ENCODE results near the gene SYTL3. TPM values are rescaled to one million over a fixed set of nuclear protein-coding genes. Genes with fewer than 3 reads are reported as not detected.

Gene SYTL3
- total and polyA plus RNA-seq, 2 donors (not counting 1 experiment from before 2014, with no cell fraction given), result 1.1 to 5.4 TPM

DNA sequence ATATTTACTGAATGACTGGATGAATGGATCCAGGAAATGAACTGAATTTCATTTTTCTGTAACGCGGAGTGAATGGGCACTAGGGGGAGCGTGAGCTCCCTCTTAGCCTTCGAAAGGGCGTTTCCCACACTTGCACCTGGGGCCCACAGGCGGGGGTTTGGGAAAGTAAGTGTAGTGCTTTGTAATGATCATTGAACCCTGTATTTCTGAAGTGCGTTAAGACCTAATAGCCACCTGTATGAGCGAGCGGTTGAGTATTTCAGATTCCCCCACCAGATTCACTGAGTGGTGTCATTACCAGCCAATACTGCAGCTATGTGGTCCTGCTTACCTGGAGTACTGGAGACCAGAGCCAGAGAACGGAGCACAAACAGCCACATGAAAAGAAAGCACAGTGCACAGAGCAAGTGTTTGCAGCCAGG lies 10.5 kb downstream of the SYTL3 start:
- H3K27ac Mint-ChIP-seq, result no peak overlapping the region
- no peak for TF ChIP-seq EZH2 (IDR thresholded peaks at IDR 0.05; ENCODE audit: borderline replicate concordance, insufficient read depth, low read depth, low read length, poor library complexity, severe bottlenecking)
- TF ChIP-seq, protein P1, sequence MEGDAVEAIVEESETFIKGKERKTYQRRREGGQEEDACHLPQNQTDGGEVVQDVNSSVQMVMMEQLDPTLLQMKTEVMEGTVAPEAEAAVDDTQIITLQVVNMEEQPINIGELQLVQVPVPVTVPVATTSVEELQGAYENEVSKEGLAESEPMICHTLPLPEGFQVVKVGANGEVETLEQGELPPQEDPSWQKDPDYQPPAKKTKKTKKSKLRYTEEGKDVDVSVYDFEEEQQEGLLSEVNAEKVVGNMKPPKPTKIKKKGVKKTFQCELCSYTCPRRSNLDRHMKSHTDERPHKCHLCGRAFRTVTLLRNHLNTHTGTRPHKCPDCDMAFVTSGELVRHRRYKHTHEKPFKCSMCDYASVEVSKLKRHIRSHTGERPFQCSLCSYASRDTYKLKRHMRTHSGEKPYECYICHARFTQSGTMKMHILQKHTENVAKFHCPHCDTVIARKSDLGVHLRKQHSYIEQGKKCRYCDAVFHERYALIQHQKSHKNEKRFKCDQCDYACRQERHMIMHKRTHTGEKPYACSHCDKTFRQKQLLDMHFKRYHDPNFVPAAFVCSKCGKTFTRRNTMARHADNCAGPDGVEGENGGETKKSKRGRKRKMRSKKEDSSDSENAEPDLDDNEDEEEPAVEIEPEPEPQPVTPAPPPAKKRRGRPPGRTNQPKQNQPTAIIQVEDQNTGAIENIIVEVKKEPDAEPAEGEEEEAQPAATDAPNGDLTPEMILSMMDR (IDR thresholded peaks at IDR 0.05), result peak; percentile 77
- Histone ChIP-seq H3K27ac (ENCODE audit: low read length in 2 of 2) (no peak overlapping the region), H3K4me3 (ENCODE audit: control extremely low read depth in 1 of 5, extremely low read depth in 1 of 5, insufficient read depth in 1 of 5, low read depth in 2 of 5, low read length in 4 of 5) (no peak overlapping the region), H3K4me2 (replicated peaks; ENCODE audit: low read depth, low read length, poor library complexity, severe bottlenecking) (no peak overlapping the region), H3K27me3 (replicated peaks in 1 of 4; ENCODE audit: control extremely low read depth in 1 of 4, control insufficient read depth in 3 of 4, insufficient read depth in 4 of 4, low read length in 3 of 4) (peaks cover 0 to 10% (median 5%) of the 10 kb centered on the region in 4 experiments), H3K9ac (ENCODE audit: low read length) (no peak overlapping the region), H3K79me2 (ENCODE audit: control insufficient read depth, insufficient read depth, low read length) (no peaks in the 10 kb centered on the region), H3K36me3 (replicated peaks in 1 of 2; ENCODE audit: control extremely low read depth in 1 of 2, control insufficient read depth in 1 of 2, extremely low read depth in 1 of 2, insufficient read depth in 2 of 2, low read length in 1 of 2) (no peaks in the 10 kb centered on the region), H4K20me1 (ENCODE audit: control insufficient read depth, insufficient read depth, low read length, poor library complexity, severe bottlenecking) (no peaks in the 10 kb centered on the region), H3K9me3 (ENCODE audit: control extremely low read depth in 1 of 3, control insufficient read depth in 2 of 3, insufficient read depth in 1 of 3, low read length in 2 of 3) (no peaks in the 10 kb centered on the region), H3K4me1 (ENCODE audit: control insufficient read depth in 2 of 2, insufficient read depth in 2 of 2, low read length in 2 of 2) (peaks cover 9 to 12% of the 10 kb centered on the region in 2 donors), H2AFZ (ENCODE audit: insufficient read depth, low read depth, low read length, poor library complexity, severe bottlenecking) (no peak overlapping the region)
- DNase-seq (peak; percentile 72), ATAC-seq (ENCODE audit: low read depth) (peak; percentile 84)
- 15% methylated on average over 9 of the region's 10 CpGs for WGBS (ENCODE audit: insufficient coverage)
- H3K4me3 Mint-ChIP-seq, result no peak overlapping the region
- CTCF ChIA-PET, result interaction anchor here (0.7 to 5.6 kb wide), 14 partner anchors 9 to 550 kb away, joined by 3 to 56 read pairs (median 5); partner anchors contain the start of gene SYTL3
- POLR2A ChIA-PET, result interaction anchor here (1.1 kb wide), 1 partner anchor 312 kb away, joined by 3 read pairs; no protein-coding TSS in a partner anchor
- H3K4me1 Mint-ChIP-seq, result peaks cover 8% of the 10 kb centered on the region
- H3K9me3 Mint-ChIP-seq (ENCODE audit: insufficient read depth), result no peaks in the 10 kb centered on the region
- peaks cover 13% of the 10 kb centered on the region for H3K27me3 Mint-ChIP-seq
- intact Hi-C loops (cut with micrococcal nuclease), result loop anchor here (1.0 to 2.0 kb wide), 3 partner anchors 16 to 312 kb away; partner anchors contain the start of gene DYNLT1

DNA sequence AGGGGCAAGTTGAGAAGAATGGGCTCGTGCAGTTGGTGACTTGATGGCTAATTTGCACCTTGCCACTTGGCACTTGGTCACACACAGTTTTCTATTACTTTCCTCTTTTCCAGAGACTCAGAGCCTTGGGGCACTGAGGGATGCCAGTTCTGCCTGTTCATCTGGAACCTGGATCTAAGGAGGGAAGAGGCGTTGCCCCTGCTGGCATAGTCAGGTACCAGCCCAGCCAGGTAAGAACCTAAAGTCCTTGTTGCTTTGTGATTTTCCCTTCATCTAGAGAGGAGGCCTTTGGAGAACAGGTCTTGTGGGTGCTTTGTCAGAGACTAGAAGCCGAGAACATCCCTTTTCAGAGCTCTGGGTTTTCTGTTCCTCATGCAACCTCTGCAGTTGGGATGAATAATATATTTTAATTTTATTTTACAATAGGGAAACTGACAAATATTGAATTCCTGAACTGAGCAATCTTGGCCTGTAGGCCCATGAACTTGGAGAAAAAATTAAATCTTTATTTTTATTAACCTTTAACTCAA lies 11.4 kb downstream of the SYTL3 start:
- no peak overlapping the region for H3K4me3 Mint-ChIP-seq

More for the DNA sequence above, 11.4 kb downstream of the SYTL3 start:
- CTCF ChIA-PET, result interaction anchor here (1.0 to 5.6 kb wide), 8 partner anchors 11 to 312 kb away, joined by 3 to 56 read pairs (median 12); partner anchors contain the start of gene SYTL3
- no peak overlapping the region for H3K9ac ChIP-seq (ENCODE audit: low read length)
- DNase-seq (no peak), ATAC-seq (ENCODE audit: low read depth) (no peak)
- peaks cover 9 to 12% of the 10 kb centered on the region in 2 donors for H3K4me1 ChIP-seq (ENCODE audit: control insufficient read depth in 2 of 2, insufficient read depth in 2 of 2, low read length in 2 of 2)
- no peak overlapping the region for H2AFZ ChIP-seq (ENCODE audit: insufficient read depth, low read depth, low read length, poor library complexity, severe bottlenecking)
- 100% methylated on average over 2 of the region's 3 CpGs for WGBS (ENCODE audit: insufficient coverage)
- H3K4me2 ChIP-seq (replicated peaks; ENCODE audit: low read depth, low read length, poor library complexity, severe bottlenecking), result no peak overlapping the region
- no peaks in the 10 kb centered on the region for H3K9me3 ChIP-seq (ENCODE audit: control extremely low read depth in 1 of 3, control insufficient read depth in 2 of 3, insufficient read depth in 1 of 3, low read length in 2 of 3)
- H4K20me1 ChIP-seq (ENCODE audit: control insufficient read depth, insufficient read depth, low read length, poor library complexity, severe bottlenecking), result no peaks in the 10 kb centered on the region
- Mint-ChIP-seq H3K9me3 (ENCODE audit: insufficient read depth) (no peaks in the 10 kb centered on the region), H3K27ac (no peak overlapping the region), H3K27me3 (peaks cover 5% of the 10 kb centered on the region), H3K4me1 (peaks cover 7% of the 10 kb centered on the region)
- no peak for TF ChIP-seq EZH2 (IDR thresholded peaks at IDR 0.05; ENCODE audit: borderline replicate concordance, insufficient read depth, low read depth, low read length, poor library complexity, severe bottlenecking)
- TF ChIP-seq, protein P1 (IDR thresholded peaks at IDR 0.05), result no peak
- POLR2A ChIA-PET, result no interaction called here
- H3K79me2 ChIP-seq (ENCODE audit: control insufficient read depth, insufficient read depth, low read length), result no peaks in the 10 kb centered on the region
- H3K4me3 ChIP-seq (ENCODE audit: control extremely low read depth in 1 of 5, extremely low read depth in 1 of 5, insufficient read depth in 1 of 5, low read depth in 2 of 5, low read length in 4 of 5), result no peak overlapping the region
- intact Hi-C loops (cut with micrococcal nuclease), result loop anchor here (2.0 kb wide), 1 partner anchor 16 kb away; the partner anchor contains the start of gene DYNLT1
- H3K27me3 ChIP-seq (replicated peaks in 1 of 4; ENCODE audit: control extremely low read depth in 1 of 4, control insufficient read depth in 3 of 4, insufficient read depth in 4 of 4, low read length in 3 of 4), result peaks cover 0 to 10% (median 5%) of the 10 kb centered on the region in 4 experiments
- H3K36me3 ChIP-seq (replicated peaks in 1 of 2; ENCODE audit: control extremely low read depth in 1 of 2, control insufficient read depth in 1 of 2, extremely low read depth in 1 of 2, insufficient read depth in 2 of 2, low read length in 1 of 2), result no peaks in the 10 kb centered on the region
- no peak overlapping the region for H3K27ac ChIP-seq (ENCODE audit: low read length in 2 of 2)

Data from B cell (primary cell).